Lung (tissue), 12 donors: Measurements from ENCODE around the gene PCDHGA12. TPM values are rescaled to one million over a fixed set of nuclear protein-coding genes. Genes with fewer than 3 reads are reported as not detected.
A peak's percentile ranks its signal among the peaks of the same experiment; 100 is the strongest.

Source experiments
- ATAC-seq: fragments of 200-7000 bp; cut with Tn5 transposase; one replicate; pipeline ENCODE4 v1.9.1; 2020; ENCODE audit warnings: moderate number of reproducible peaks; ENCODE audit not compliant: insufficient read depth, low FRiP score
- DNase-seq, 3 donors: peaks; one replicate each; pipeline ENCODE4 v3.0.0-alpha.2; 2013 to 2017
- H3K27ac ChIP-seq, 2 donors: one replicate each; pipeline ENCODE4 v1.5.1; 2013; ENCODE audit warnings: mild to moderate bottlenecking in 2 of 2, moderate library complexity in 2 of 2, control low read depth in 1 of 2, inconsistent platforms in 1 of 2, low read depth in 1 of 2, low read length in 1 of 2
- H3K27me3 ChIP-seq, 3 donors: one replicate each; pipeline ENCODE4 v1.5.1; 2013; ENCODE audit warnings: low read length in 2 of 3; ENCODE audit not compliant: control insufficient read depth in 3 of 3, insufficient read depth in 3 of 3
- H3K36me3 ChIP-seq, 4 donors: one replicate each; pipeline ENCODE4 v1.5.1; 2013; ENCODE audit warnings: low read length in 4 of 4, mild to moderate bottlenecking in 1 of 4, moderate library complexity in 1 of 4; ENCODE audit not compliant: control insufficient read depth in 4 of 4, insufficient read depth in 4 of 4
- H3K4me1 ChIP-seq, 5 donors: one replicate each; pipeline ENCODE4 v1.5.1; 2013; ENCODE audit warnings: low read length in 5 of 5, mild to moderate bottlenecking in 2 of 5, moderate library complexity in 1 of 5; ENCODE audit not compliant: control insufficient read depth in 5 of 5, insufficient read depth in 5 of 5
- H3K4me3 ChIP-seq: one replicate; pipeline ENCODE4 v1.5.1; 2013; ENCODE audit warnings: mild to moderate bottlenecking, control low read depth, moderate library complexity
- H3K9ac ChIP-seq, 2 donors: one replicate each; pipeline ENCODE4 v1.5.1; 2013; ENCODE audit warnings: low read length in 2 of 2, control low read depth in 1 of 2; ENCODE audit not compliant: insufficient read depth in 1 of 2
- H3K9me3 ChIP-seq, 4 donors: one replicate each; pipeline ENCODE4 v1.5.1; 2013; ENCODE audit warnings: low read length in 3 of 4, mild to moderate bottlenecking in 1 of 4, moderate library complexity in 1 of 4; ENCODE audit not compliant: control insufficient read depth in 4 of 4, insufficient read depth in 3 of 4
- CTCF ChIP-seq: IDR thresholded peaks from 2 replicates; pipeline ENCODE4 v1.5.1; 2012; ENCODE audit warnings: mild to moderate bottlenecking; ENCODE audit errors: control extremely low read depth, extremely low read depth
- WGBS, 2 donors: extraction: QIAGEN DNeasy Blood & Tissue Kit; methylation state at CpG; one replicate each; pipeline ENCODE4 v1.1.7; 2013; 5-methylcytosine and 5-hydroxymethylcytosine counted together
- polyA plus RNA-seq, 2 donors: library from polyadenylated mRNA; stranded (reverse); fragments of 200-250 nt; gene quantifications; one replicate each; pipeline ENCODE4 v1.2.1, GENCODE V29; 2013
- total RNA-seq, 2 donors: library from RNA; depleted of rRNA in 1 of 2; stranded (reverse); fragments of >200 nt in 1 of 2; gene quantifications; one replicate each; pipeline ENCODE4 v1.2.1, GENCODE V29; 2014 to 2021
- donor health status: control.
- donor health status: control.
- donor health status: Bipolar disorder and iron deficiency.
- donor health status: healthy.
- donor health status: DM: yes; HTN: yes; CAD: no.

Gene PCDHGA12
- total and polyA plus RNA-seq, 4 donors, result 1.2 to 7.9 (median 3.6) TPM

DNA sequence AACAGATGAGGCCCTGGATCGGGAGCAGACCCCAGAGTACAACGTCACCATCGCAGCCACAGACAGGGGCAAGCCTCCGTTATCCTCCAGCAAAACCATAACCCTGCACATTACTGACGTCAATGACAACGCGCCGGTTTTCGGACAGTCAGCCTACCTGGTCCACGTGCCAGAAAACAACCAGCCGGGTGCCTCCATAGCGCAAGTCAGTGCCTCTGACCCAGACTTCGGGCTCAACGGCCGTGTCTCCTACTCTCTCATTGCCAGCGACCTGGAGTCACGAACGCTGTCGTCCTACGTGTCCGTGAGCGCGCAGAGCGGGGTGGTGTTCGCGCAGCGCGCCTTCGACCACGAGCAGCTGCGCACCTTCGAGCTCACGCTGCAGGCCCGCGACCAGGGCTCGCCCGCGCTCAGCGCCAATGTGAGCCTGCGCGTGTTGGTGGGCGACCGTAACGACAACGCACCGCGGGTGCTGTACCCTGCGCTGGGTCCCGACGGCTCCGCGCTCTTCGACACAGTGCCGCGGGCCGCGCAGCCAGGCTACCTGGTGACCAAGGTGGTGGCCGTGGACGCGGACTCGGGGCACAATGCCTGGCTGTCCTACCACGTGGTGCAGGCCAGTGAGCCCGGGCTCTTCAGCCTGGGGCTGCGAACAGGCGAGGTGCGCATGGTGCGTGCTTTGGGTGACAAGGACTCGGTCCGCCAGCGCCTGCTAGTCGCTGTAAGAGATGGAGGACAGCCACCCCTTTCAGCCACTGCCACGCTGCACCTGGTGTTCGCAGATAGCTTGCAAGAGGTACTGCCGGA lies 11.0 kb upstream of the PCDHGA12 start:
- Histone ChIP-seq H3K27ac (no peak overlapping the region), H3K4me3 (no peak overlapping the region), H3K9me3 (peaks cover 5 to 57% (median 34%) of the 10 kb centered on the region in 4 donors), H3K36me3 (peaks cover 0 to 30% (median 0%) of the 10 kb centered on the region in 4 donors), H3K4me1 (peaks cover 0 to 3% (median 0%) of the 10 kb centered on the region in 5 donors), H3K9ac (no peak overlapping the region), H3K27me3 (peaks cover 0 to 4% (median under 1%) of the 10 kb centered on the region in 3 donors)
- DNase-seq (no peak), ATAC-seq (no peak)
- WGBS, 2 donors, result 28 to 31% methylated on average over 73 to 74 of the region's 74 CpGs
- TF ChIP-seq CTCF, result no peak

DNA sequence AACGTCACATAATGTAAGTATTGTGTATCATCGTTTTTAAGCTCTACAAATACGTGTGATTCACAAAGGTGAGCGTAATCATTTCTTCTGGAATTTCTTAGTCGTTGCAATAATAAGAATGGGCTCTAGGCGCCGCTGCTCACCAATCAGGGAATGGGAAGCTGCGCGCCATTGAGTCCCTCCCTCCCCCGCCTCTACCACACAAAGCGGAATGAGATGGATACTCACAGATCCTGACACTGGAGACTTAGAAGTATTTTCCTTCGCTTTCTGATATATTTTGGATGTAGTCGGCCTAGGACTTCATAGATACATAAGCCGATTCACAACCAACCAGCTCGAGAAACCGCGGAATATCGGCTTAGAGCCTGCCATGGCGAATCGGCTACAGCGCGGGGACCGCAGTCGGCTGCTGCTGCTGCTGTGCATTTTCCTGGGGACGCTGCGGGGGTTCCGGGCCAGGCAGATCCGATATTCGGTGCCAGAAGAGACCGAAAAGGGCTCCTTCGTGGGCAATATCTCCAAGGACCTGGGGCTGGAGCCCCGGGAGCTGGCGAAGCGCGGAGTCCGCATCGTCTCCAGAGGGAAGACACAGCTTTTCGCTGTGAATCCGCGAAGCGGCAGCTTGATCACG lies 9.3 kb upstream of the PCDHGA12 start, which contains the start of gene PCDHGA11:
TSS of gene PCDHGA11 (plus strand) at position 197 of the 634 bp plus-strand sequence. CDS start at position 374, 177 bp downstream.
- ATAC-seq (no peak), DNase-seq (peak; percentile 41 to 51 (median 41))
- no peak within 1 kb of the TSS for H3K9ac ChIP-seq
- H3K4me1 ChIP-seq, result peaks cover 0 to 3% (median 0%) of the 10 kb centered on the region in 5 donors
- TF ChIP-seq CTCF, result peak; percentile 18
- peak within 1 kb of the TSS; percentile 37 for H3K4me3 ChIP-seq
- peaks cover 5 to 49% (median 37%) of the 10 kb centered on the region in 4 donors for H3K9me3 ChIP-seq
- 8 to 13% methylated on average over 42 of the region's 42 CpGs for whole genome bisulfite sequencing, 2 donors
- H3K27me3 ChIP-seq, result peaks cover 0 to 4% (median 0%) of the 10 kb centered on the region in 3 donors
- peaks cover 0 to 34% (median under 1%) of the 10 kb centered on the region in 4 donors for H3K36me3 ChIP-seq
- no peak within 1 kb of the TSS for H3K27ac ChIP-seq

- no peak overlapping the region for H3K27ac ChIP-seq
- TF ChIP-seq CTCF, result no peak
- peaks cover 0 to 39% (median under 1%) of the 10 kb centered on the region in 4 donors for H3K36me3 ChIP-seq
- H3K27me3 ChIP-seq, result peaks cover 0 to 4% (median 0%) of the 10 kb centered on the region in 3 donors
- H3K4me1 ChIP-seq, result peaks cover 0 to 3% (median 0%) of the 10 kb centered on the region in 5 donors
- H3K9me3 ChIP-seq, result peaks cover 5 to 53% (median 38%) of the 10 kb centered on the region in 4 donors
- no peak overlapping the region for H3K4me3 ChIP-seq
- no peak for ATAC-seq
- no peak for DNase-seq
- 8 to 14% methylated on average over 13 of the region's 13 CpGs for WGBS, 2 donors
- H3K9ac ChIP-seq, result no peak overlapping the region
These were observed 8.8 kb upstream of the PCDHGA12 start for GRCh38 chr5:141421489-141421855.
